GM06990 (cell line): ENCODE measurements around the gene ACSS2.

ENCODE experiments used
- DNase-seq: peaks from one replicate; pipeline ENCODE4 v3.0.0-alpha.2; 2011; ENCODE audit not compliant: insufficient read length; ENCODE audit errors: extremely low read depth
- H3K27me3 ChIP-seq: replicated peaks from 2 replicates; pipeline ENCODE4 v1.6.0; 2011; ENCODE audit warnings: low read length; ENCODE audit not compliant: control insufficient read depth, insufficient read depth
- H3K36me3 ChIP-seq: 2 replicates; pipeline ENCODE4 v1.5.1; 2011; ENCODE audit warnings: low read length; ENCODE audit not compliant: control insufficient read depth, insufficient read depth
- H3K4me3 ChIP-seq: replicated peaks from 2 replicates; pipeline ENCODE4 v1.5.1; 2011; ENCODE audit warnings: low read depth, mild to moderate bottlenecking, control low read depth, low read length
- CTCF ChIP-seq: IDR thresholded peaks from 2 replicates; pipeline ENCODE4 v1.5.1; 2011; ENCODE audit warnings: low read length, control low read depth, mild to moderate bottlenecking, inconsistent platforms; ENCODE audit not compliant: insufficient read depth, poor library complexity, severe bottlenecking

ACSS2 gene

GRCh38 chr20:34843421-34843820 lies 33.0 kb upstream of the ACSS2 start:
- no peaks in the 10 kb centered on the region for H3K27me3 ChIP-seq
- DNase-seq = no peak
- TF ChIP-seq CTCF = no peak
- no peaks in the 10 kb centered on the region for H3K36me3 ChIP-seq
- no peak overlapping the region for H3K4me3 ChIP-seq

- no peak for DNase-seq
- H3K4me3 ChIP-seq = no peak overlapping the region
- no peaks in the 10 kb centered on the region for H3K27me3 ChIP-seq
- TF ChIP-seq CTCF = no peak
- no peaks in the 10 kb centered on the region for H3K36me3 ChIP-seq
These were observed 27.8 kb upstream of the ACSS2 start for GRCh38 chr20:34848597-34848996.

- TF ChIP-seq CTCF = no peak
- H3K36me3 ChIP-seq = no peaks in the 10 kb centered on the region
- no peaks in the 10 kb centered on the region for H3K27me3 ChIP-seq
- H3K4me3 ChIP-seq = no peak overlapping the region
- no peak for DNase-seq
These were observed 26.6 kb upstream of the ACSS2 start for GRCh38 chr20:34849778-34850177.

- DNase-seq = no peak
- no peak overlapping the region for H3K4me3 ChIP-seq
- no peaks in the 10 kb centered on the region for H3K36me3 ChIP-seq
- no peaks in the 10 kb centered on the region for H3K27me3 ChIP-seq
- no peak for TF ChIP-seq CTCF
These were observed 25.4 kb upstream of the ACSS2 start for GRCh38 chr20:34850969-34851368.

- Histone ChIP-seq H3K27me3 (no peaks in the 10 kb centered on the region), H3K36me3 (no peaks in the 10 kb centered on the region), H3K4me3 (no peak overlapping the region)
- DNase-seq = no peak
- no peak for TF ChIP-seq CTCF
These were observed 24.1 kb upstream of the ACSS2 start for GRCh38 chr20:34852298-34852697.

GRCh38 chr20:34859367-34859766 lies 17.0 kb upstream of the ACSS2 start:
- Histone ChIP-seq H3K4me3 (no peak overlapping the region), H3K27me3 (no peaks in the 10 kb centered on the region), H3K36me3 (no peaks in the 10 kb centered on the region)
- no peak for TF ChIP-seq CTCF
- DNase-seq = no peak
